Hindlimb muscle (tissue), 1 donor: ENCODE results near the gene TNNI3K. TPM values are rescaled to one million over a fixed set of nuclear protein-coding genes. Genes with fewer than 3 reads are reported as not detected.

Experiments
- DNase-seq: peaks from one replicate; pipeline ENCODE4 v3.0.0-alpha.2; 2013
- polyA plus RNA-seq: library from polyadenylated mRNA; unstranded; fragments of 120-200 nt; gene quantifications from one replicate; pipeline ENCODE4 v1.2.1, GENCODE V29; 2013; ENCODE audit not compliant: insufficient read length

The TNNI3K gene
- polyA plus RNA-seq, 1 donor: 1.6 TPM

DNA sequence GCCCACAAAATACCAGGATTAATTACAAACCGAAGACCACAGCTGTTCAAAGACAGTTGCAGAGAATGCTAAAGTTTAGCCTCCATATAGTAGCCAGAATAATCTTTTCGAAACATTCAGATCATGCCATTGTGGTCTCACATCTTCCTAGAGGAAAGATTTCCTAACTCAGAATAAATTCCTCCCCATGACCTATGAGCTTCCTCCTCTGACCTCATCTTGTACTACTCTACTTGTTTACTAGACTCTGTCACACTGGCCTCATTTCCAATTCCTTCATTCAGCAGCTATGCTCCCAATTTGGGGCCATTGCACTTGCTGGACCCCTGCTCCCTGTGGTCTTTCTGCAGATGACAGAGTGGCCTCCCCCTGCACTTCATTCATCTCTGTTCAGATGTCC lies 349.0 kb downstream of the TNNI3K start:
- no peak for DNase-seq

GRCh38 chr1:74586253-74586897 lies 351.2 kb downstream of the TNNI3K start:
- no peak for DNase-seq

GRCh38 chr1:74587888-74588287 lies 352.7 kb downstream of the TNNI3K start:
- no peak for DNase-seq

- no peak for DNase-seq
Measured at GRCh38 chr1:74590288-74590687, 355.1 kb downstream of the TNNI3K start.

- DNase-seq: no peak
Measured at GRCh38 chr1:74591949-74592348, 356.8 kb downstream of the TNNI3K start.

GRCh38 chr1:74592580-74593355 lies 357.6 kb downstream of the TNNI3K start:
- DNase-seq: no peak

Other genes starting within 250 kb of the TNNI3K start
- 0.89 TPM for gene LRRIQ3, start 37.2 kb upstream of the TNNI3K start, polyA plus RNA-seq
- gene FPGT, start 37.1 kb upstream of the TNNI3K start, polyA plus RNA-seq: 12.0 TPM